H1 (cell line): Measurements from ENCODE around the gene C1QL2. TPM values are rescaled to one million over a fixed set of nuclear protein-coding genes. Genes with fewer than 3 reads are reported as not detected.

Experiments
- CTBP2 ChIP-seq: IDR thresholded peaks from 2 replicates; pipeline ENCODE4 v1.7.0; 2011; ENCODE audit warnings: borderline replicate concordance, mild to moderate bottlenecking, moderate library complexity, mixed read lengths, low read length; ENCODE audit not compliant: insufficient read depth, insufficient read length
- KDM4A ChIP-seq: IDR thresholded peaks from one replicate; pipeline ENCODE4 v1.7.1; 2012; ENCODE audit warnings: low read depth, mild to moderate bottlenecking, moderate library complexity, low read length, inconsistent platforms; ENCODE audit not compliant: severe bottlenecking
- KDM5A ChIP-seq: fragments of 200-600 bp; IDR thresholded peaks from 2 replicates; pipeline ENCODE4 v1.7.1; 2012; ENCODE audit warnings: mild to moderate bottlenecking, low read length, inconsistent platforms, mixed read lengths
- SIRT6 ChIP-seq: IDR thresholded peaks from one replicate; pipeline ENCODE4 v1.7.1; 2012; ENCODE audit warnings: low read length, inconsistent platforms
- SRF ChIP-seq: IDR thresholded peaks from 2 replicates; pipeline ENCODE4 v1.6.1; 2011; ENCODE audit warnings: mild to moderate bottlenecking, low read depth, low read length, moderate library complexity
- TAF7 ChIP-seq: optimal IDR thresholded peaks from 2 replicates; pipeline ENCODE3; 2011; ENCODE audit warnings: low read depth, mild to moderate bottlenecking, inconsistent platforms, low read length, moderate library complexity, borderline replicate concordance
- TCF12 ChIP-seq: IDR thresholded peaks from 2 replicates; pipeline ENCODE4 v1.6.1; 2011; ENCODE audit warnings: low read depth, mild to moderate bottlenecking, low read length
- USF2 ChIP-seq: IDR thresholded peaks from 2 replicates; pipeline ENCODE4 v1.6.1; 2011; ENCODE audit warnings: low read length, improper control_type of control experiment
- polyA plus RNA-seq, 7 experiments: library from polyadenylated mRNA; depleted of rRNA in 3 of 7; stranded (reverse) in 5 of 7; unstranded in 2 of 7; fragments of >200 nt in 5 of 7; fragments of 200-250 nt in 2 of 7; gene quantifications; 1 replicate in 5 of 7; 2 replicates in 1 of 7; 4 replicates in 1 of 7; pipeline versions ENCODE4 v1.2.1 to v1.2.3, GENCODE V29; 2011 to 2013; ENCODE audit warnings: missing spikeins in 2 of 7, mixed read lengths in 2 of 7
- total RNA-seq: library from RNA; stranded (reverse); fragmentation: NEBNext Ultra II Directional; extraction: Animal tissue kit (Norgen Biotek cat#: 25700); gene quantifications from 2 replicates; pipeline ENCODE4 v1.2.1, GENCODE V29; 2021
- TF ChIP-seq, protein P1 (sequence below): IDR thresholded peaks from 2 replicates; pipeline ENCODE4 v1.6.1; 2012; ENCODE audit warnings: low read length, inconsistent platforms
- TF ChIP-seq, protein P2 (sequence below): IDR thresholded peaks from 2 replicates; pipeline ENCODE4 v1.6.1; 2011; ENCODE audit warnings: low read depth, mild to moderate bottlenecking, low read length; ENCODE audit not compliant: insufficient read depth

Gene C1QL2
- total and polyA plus RNA-seq, 2 of the 8 experiments (the other 6 are each of a cell fraction or from before 2014, with no cell fraction given) = 0.80 to 0.88 TPM

DNA sequence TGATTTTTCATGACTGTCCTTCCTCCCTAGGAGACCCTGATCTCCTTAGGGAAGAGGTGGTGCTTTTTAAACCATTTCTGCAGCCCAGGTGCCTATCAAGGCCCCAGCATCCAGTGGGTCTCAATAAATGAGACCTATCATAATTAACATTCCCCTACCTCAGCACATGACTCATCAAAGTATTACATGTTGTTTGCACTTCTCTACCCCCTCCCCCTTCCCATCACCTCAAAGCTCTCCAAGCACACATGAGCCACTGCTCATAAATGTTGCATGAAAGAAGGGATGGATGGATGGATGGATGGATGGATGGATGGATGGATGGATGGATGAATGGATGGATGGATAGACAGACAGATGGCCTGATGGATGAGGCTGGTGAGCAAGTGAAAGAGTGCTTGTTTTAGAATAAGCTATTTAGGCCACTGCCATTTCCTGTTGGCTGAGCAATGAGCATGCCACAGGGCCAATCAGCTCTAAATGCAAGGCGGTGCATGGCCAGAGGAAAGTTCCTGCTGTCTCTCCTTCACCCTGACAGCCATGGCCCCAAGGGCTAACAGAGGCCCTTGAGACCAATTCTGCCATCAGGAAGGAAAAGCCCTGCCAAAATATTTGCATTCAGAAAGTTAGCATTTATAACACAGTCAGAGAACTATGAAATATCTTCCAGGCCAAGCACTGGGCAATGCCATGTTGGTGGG lies 44.2 kb upstream of the C1QL2 start (continued):
- TF ChIP-seq, protein P1, sequence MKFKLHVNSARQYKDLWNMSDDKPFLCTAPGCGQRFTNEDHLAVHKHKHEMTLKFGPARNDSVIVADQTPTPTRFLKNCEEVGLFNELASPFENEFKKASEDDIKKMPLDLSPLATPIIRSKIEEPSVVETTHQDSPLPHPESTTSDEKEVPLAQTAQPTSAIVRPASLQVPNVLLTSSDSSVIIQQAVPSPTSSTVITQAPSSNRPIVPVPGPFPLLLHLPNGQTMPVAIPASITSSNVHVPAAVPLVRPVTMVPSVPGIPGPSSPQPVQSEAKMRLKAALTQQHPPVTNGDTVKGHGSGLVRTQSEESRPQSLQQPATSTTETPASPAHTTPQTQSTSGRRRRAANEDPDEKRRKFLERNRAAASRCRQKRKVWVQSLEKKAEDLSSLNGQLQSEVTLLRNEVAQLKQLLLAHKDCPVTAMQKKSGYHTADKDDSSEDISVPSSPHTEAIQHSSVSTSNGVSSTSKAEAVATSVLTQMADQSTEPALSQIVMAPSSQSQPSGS = no peak
- no peak for TF ChIP-seq CTBP2
- no peak for TF ChIP-seq TAF7
- TF ChIP-seq SRF = no peak
- TF ChIP-seq TCF12 = no peak
- no peak for TF ChIP-seq KDM4A
- TF ChIP-seq, protein P2, sequence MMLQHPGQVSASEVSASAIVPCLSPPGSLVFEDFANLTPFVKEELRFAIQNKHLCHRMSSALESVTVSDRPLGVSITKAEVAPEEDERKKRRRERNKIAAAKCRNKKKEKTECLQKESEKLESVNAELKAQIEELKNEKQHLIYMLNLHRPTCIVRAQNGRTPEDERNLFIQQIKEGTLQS = no peak
- no peak for TF ChIP-seq KDM5A
- no peak for TF ChIP-seq SIRT6
- TF ChIP-seq USF2 = no peak
